ENCODE measurements around the gene TMSB4X.
"Not testable (repeated sequence)": the region's sequence is repeated elsewhere in the genome, so short reads cannot be mapped to it uniquely, and the experiment has no call there.

TMSB4X gene

DNA sequence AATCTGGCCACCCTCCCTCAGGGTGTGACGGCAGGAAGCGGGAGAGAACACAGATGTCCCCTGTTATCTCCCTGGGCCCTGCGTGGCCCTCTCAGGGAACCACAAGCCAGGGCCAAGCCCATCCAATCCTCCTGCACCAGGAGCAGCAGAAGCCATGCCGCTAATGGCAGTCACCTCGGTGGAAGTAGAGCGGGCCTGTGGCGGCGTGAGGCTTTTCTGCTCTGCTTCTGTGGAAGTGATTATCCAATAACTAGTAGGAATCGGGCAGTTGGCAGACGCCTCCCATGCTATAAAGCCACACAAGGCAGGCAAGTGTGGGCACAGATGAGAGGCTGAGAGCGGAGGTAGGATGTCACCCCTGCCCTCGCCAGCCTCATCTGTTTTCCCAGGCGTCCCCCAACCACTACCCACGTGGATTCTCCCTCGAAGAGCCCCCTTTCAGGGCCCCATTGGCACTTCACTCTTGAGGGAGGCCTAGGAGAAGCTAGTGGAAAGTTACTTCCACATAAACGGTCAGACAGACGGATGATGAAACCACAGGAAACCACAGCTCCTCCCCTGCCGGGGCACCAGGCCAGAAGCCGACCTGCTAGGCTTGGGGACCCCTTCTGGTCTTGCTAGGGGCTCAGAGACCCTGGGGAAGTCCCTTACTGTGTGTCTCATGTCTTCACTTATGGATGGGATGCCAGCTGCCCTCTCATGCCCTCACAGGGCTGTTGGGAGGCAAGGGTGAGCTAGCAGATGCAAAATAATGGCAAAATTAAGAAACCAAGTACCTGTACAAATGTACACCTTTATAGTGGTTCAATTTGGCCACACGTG, 18.8 kb upstream of the TMSB4X start:
- DNase-seq = peak; percentile 28 to 74

DNA sequence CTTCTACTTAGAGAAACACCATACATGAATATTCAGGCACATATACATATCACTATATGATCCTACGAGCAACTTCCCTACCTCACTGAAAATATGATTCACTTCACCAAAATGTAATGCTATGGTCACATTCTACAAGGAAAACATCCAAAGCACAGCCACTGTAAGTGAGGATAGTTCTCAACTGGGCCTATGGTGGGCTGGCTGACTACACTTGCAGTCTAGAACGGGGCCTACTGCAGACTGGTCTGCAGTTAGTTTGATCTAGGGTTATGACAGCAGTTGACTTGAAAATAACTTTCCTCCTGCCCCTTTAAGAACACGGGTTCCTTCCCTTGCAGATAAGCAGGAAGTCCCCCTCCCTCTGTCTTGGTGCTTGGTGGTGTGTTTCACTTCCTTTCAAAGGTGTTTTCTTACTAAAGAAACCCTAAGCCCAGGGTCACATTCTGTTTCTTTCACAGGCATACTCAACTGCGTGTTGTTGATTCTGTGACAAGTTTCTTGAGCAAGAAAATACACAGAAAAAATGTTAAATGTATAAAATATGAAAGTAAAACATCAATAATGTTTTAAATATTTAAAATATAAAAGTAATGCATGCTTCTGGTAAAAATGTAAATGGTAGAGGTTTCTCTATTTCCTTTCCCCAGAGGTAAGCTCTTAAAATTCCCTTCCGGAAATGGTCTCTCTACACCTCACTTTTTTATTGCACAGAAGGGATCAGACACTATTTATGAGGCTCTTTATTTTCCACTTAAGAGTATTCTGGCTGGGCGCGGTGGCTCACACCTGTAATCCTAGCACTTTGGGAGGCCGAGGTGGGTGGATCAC, 18.0 kb upstream of the TMSB4X start:
- peak; percentile 15 to 73 for DNase-seq

DNA sequence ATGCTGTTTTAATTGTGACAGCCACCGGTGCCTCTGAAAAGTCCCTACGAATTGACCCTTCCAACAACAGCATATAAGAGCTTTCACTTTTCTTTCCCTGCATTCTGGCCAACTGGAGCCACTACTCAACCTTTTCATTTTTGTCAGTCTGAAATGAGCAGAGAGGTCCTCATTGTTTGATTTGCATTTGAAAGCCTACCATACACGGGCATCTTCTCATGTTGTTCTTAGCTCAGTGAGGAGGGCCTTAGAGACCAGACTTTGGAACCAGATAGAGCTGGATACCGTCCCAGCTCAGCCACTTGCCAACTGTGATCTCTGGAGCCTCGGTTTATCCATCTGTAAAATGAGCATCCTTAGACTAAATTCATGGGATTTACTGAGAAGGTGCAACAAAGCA, 16.9 kb upstream of the TMSB4X start:
- no peak for DNase-seq

DNA sequence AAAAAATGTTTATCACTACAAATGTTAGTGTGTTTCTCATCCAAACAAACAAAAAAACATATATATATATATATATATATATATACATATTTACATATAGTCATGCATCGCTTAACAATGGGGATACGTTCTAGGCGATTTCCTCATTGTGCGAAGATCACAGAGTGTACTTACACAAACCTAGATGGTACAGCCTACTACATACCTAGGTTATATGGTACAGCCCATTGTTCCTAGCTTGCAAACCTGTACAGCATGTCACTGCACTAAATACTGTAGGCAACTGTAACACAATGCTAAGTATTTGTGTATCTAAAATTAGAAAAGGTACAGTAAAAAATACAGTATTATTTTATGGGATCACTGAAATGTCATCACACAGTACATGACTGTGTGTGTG, 16.4 kb upstream of the TMSB4X start:
- no peak for DNase-seq

DNA sequence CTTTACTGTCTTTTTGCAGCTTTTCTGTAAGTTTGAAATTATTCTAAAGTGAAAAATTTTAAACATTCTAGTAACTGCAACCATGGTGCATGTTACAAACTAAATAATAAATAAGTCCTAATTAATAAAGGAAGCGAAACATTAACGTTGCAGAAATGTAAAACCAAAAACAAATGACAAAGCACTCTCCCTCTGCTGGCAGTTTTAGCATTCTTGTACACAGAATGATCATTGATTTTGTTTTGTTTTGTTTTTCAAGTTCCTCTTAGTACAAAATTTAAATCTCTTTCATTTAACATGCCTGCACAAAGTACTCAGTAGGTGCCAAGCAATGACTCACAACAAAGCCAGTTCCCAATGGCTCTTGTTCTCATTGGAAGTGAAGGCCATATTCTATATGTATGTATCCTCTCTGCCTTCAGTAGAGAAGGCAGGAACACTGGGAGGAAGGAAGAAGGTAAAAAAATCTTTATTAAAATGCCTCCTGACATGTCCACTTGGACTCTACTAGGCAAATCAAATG, 13.7 kb upstream of the TMSB4X start:
- no peak for DNase-seq

DNA sequence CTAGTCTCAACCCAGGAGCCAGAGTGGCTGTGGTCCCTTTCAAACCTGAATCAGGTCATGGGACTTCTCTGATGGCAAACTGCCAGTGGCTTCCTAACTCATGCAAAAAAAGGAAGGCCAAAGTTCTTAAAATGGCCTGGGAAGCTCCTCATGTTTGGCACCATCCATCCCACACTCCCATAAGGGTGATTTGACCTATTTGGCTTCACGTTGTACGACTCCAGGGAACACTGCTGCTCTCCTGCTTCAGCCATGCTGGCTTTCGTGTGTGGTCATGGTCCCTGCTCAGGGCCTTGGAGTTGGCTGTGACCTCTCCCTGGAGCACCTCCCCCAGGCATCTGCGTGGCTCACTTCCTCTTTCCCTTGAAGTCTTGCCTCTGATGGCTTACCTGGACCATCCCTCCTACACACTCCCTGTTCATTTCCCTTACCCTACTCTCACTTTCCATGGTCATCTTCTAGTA, 12.8 kb upstream of the TMSB4X start:
- DNase-seq = no peak

DNA sequence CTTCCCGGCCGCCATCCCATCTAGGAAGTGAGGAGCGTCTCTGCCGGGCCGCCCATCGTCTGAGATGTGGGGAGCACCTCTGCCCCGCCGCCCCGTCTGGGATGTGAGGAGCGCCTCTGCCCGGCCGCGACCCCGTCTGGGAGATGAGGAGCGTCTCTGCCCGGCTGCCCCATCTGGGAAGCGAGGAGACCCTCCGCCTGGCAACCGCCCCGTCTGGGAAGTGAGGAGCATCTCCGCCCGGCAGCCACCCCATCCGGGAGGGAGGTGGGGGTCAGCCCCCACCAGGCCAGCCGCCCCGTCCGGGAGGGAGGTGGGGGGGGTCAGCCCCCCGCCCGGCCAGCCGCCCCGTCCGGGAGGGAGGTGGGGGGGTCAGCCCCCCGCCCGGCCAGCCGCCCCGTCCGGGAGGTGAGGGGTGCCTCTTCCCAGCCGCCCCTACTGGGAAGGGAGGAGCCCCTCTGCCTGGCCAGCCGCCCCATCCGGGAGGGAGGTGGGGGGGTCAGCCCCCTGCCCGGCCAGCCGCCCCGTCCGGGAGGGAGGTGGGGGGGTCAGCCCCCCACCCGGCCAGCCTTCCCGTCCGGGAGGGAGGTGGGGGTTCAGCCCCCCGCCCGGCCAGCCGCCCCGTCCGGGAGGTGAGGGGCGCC, 11.6 kb upstream of the TMSB4X start:
- not testable (repeated sequence) for DNase-seq

DNA sequence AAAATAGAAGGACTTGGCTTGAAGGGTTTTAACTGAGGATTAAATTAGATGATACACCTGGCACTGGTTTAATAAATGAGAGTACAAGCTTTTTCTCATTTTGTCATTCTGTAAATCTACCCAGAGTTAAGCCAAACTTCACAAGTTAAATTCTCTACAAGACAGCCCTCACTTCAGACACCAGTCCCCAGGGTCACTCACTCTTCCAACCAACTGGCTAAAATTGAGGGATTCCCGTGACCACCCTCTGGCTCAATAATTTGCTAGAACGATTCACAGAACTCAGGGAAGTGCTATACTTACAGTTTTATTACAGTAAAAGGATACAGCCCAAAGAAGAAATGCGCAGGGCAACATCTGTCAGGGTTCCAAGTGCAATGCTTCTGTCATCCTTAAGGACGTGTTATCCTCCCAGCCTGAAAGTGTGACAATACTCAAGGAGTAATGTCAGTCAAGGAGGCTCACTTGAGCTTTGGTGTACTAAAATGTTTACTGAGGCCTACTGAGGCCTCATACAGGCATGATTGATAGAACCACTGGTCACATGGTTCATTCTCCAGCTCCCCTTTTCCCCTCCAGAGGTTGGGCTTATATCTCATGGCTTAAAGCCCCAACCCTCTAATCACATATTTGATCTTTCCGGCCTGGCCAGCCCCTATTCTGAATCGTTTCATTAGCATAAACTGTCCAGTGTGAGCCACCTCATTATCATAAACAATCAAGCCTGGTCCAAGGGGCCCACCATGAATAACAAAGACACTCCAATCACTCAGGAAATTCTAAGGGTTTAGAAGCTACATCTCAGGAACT, 9.6 kb upstream of the TMSB4X start:
- no peak for DNase-seq

DNA sequence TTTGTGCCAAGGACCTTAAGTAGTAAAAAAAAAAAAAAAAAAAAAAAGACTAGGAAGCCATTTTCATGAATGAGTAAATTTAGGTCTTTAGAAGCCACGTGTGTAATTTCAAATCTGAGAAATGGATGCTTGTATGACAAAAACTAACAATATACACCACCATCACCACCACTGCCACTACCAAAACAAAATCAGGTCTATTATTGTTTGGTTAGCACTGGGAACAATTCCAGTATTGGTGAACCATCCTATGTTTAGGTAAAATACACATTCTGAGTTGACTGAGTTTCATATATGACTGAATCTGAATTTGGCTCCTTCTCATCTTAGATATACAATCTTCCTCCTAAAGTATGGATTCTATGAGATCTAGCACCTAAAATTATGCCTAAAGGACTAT, 8.8 kb upstream of the TMSB4X start:
- no peak for DNase-seq

DNA sequence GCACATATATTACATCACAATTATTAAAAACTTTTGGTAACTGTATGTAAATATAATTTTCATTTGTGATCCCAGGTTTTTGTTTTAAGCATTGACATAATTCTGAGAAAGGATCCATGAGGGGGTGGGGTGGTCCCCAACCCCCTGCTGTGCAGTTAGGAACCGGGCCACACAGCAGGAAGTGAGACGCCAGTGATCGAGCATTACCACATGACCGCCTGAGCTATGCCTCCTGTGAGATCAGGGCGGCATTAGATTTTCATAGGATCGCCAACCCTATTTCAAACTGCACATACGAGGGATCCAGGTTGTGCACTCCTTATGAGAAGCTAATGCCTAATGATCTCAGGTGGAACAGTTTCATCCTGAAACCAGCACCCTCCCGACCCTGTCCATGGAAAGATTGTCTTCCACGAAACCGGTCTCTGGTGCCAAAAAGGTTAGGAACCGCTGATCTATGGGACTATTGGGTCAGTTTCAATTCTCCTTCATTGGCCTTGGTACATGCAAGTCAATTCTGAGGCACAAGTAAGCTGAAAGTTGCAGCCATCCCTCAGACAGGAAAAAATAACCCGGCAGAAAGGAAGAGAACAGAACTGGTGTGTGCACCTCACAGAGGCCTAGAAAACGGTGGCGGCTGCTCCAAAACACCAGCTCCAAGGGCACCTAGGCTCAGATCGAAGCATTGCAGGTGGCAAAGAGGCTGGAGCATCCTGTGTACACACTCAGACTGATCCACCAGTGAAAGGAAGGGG, 7.0 kb upstream of the TMSB4X start:
- DNase-seq = no peak

DNA sequence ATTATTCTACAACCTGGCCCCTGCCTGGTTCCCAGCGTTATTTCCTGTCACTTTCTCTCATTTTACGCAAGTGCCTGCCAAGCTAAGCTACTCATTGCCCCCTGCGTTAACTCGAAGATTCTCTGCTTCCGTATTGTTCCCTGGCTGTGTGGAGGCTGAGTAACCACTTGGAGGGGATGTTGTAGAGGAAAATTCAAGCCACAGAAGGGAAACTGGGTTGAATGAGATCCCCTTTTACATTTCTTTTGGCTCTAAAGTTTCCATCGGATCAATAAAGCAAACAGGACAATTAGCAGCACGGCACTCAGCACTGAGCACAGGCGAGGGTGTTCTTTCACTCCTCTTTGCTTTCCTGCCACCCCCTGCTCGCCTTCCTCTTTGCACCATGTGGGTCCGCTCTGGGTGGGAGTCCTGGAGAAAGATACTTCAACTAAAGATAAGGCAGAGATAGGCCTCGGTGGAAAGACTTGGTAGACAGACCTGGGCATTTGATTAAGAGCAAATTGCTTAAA, 4.2 kb upstream of the TMSB4X start:
- peak in 1 of 2 donors; percentile 79 for DNase-seq

DNA sequence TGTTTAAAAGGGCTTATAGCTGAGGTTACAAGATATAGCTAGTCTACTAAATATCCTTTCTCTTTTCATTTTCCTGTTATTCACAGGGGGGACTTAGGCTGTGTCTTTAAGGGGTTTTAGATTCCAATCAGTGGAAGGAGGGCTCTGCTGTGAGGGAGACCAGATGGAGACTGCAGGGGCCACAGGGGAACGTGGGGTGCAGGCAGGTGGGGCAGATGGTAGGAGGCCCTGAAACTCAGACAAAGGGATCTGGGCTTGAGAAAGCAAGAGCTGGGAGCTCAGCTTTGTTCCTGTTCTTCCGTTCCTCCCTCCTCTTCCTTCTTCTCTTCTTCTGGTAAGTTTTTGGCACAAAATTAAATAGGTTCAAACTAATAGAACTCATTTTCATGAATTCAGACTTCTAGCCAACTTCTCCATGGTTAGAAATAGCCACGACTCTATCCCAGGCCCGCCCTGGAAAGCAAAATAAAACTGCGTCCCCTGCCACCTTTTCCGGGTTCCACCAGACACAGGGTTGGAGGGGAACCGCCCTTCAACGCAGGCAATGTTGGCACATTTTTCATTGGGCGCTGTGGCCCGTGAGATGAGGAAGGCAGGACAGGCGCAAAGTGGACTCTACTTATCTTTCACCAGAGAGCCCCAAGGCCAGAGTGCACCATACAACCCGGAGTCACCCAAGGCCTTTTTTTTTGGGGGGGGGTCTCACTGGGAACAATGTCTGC, 3.5 kb upstream of the TMSB4X start:
- DNase-seq = no peak

DNA sequence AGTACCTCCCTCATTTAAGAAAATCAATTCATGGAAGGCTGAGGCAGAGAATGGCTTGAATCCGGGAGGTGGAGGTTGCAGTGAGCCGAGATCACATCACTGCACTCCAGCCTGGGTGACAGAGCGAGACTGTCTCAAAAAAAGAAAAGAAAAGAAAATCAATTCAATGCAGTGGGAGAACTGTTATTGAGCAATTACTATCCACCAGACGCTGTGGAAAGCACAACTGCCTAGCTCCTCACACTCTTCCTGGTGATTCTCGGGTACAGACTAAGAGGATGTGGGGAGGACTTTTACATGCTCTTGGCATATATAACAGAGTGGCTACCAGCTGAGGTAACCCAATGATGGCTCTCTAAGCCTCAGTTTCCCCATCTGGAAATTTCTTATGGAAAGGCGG, 2.7 kb upstream of the TMSB4X start:
- DNase-seq = no peak

DNA sequence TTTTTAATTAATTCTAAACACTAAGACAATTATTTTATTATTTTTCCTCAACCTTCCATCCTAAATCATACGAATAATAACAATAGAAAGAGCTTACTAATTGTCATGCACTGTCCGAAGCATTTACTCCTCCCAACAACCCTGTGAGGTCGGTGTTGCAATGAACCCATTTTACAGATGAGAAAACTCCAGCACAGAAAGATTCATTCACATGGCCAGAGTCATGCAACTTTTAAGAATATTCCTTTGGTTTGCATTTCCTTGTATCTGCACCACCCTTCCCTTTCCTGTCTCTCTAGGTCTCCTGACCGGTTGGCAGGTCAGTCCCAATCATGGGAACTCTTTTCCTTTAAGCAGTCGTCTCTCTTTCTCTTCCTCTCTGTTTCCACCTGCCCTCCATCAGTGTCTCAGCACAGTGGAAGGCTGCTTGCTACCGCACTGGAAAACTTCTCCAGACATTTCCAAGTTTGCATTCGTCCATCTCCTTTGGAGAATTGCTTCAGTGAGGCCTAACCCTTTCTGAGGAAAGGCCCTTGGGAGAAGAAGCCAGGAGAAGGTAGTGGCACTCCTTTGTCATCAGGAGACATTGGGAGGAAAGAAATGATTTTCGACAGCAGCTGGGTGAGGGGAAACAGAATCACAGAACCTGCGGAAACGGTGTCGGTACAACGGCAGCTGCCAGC, 1.9 kb upstream of the TMSB4X start:
- no peak for DNase-seq

DNA sequence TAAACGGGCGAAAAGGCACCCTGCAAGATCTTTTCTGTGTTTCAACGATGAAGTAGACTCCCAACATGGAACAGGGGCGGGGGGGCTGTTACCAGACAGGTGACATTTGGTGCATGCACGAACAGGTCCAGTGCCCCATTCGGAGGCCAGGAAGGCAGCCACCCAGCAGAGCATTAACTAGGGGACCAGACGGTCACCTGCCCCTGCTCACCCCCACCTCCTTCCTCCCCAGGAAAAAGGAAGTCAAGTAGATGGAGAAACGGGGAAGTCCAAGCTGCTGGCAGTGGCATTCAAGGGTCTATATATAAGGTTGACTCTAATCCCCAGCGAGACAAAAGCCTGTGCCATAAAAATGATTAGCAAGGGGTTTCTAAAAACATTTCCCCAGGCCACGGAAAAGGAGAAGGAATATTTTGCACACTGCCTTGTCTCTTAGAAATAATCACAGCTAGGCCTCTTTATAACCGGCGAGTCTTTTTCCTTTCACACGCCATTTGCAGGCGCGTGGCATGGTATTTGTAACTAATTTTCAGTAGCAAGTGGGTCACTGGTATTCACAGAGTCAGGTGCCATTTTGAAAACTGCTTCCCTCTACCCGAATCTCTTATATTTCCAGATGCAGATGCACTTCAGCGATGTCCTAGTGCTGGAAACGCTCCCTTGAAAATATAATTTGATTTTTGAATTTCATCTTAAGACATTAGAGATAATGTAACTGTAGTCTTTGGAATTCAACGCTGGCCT, 1.2 kb upstream of the TMSB4X start:
- DNase-seq = peak in 1 of 2 donors; percentile 19

DNA sequence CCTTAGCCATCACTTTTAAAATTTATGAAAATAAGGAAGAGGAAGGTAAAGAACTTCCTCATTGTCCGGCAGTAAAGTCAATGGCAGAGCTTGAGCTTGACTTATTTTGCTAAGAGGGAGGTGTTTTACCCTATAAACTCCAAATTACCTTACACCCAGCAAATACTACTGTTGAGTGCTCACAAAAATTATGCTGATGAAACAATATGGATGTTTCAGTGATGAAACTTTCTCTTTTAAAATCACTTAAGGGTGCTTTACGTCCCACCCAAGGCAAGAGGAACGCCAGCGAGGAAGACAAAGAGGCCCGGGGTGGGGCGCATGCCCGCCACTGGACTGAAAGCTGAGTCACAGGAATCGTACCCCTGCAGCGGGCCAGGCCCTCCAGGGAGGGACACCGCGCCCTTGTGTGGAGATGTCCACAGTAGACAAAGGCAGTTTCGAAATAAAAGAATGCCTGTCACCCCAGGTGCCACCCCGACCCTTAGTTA, 560 bp upstream of the TMSB4X start:
- DNase-seq = peak in 1 of 2 donors; percentile 37

DNA sequence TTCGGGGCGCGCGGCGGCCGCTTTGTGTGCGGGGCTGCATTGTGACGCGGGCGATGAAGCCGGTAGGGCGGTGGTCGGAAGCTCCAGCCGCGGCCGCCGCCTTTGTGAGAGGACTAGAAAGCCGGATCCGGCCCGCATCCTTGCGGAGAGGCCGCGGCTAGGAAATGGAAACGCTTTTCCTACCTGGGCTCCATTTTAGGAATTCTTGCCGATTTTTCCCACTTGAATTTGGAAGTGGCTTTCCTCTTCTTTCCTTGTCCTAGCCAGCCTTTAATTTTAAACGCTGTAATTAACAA, 708 bp downstream of the TMSB4X start:
- DNase-seq = no peak

DNA sequence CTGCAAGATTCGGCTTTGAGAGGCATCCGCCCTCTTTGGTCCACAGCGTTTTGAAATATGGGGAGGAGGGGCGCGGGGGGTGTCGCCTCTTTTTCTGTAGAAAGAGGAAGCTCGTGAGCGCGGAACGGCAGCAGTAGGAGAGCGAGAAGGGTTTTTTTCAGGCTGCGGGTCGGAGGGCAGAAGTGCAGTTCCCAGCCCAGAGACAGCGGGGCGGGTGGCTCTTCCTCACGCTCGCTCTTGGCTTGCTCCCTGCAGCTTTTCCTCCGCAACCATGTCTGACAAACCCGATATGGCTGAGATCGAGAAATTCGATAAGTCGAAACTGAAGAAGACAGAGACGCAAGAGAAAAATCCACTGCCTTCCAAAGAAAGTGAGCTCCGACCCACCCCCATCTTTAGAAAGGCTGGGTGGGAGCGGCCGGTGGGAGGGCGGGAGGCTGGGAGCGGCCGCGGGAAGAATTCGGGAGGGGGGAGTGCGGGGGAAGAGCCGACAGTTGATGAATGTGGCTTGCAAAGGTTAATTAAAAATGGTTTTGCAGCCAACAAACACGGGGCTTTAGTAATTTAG, 1.2 kb downstream of the TMSB4X start:
- peak; percentile 17 to 61 for DNase-seq
